SK-N-MC (cell line): Measurements from ENCODE around the gene ZBTB46.

Experiments
- DNase-seq: peaks from one replicate; pipeline ENCODE4 v3.0.0-alpha.2; 2011; ENCODE audit warnings: low read depth, low spot score
- H3K27ac ChIP-seq: fragments of 200-600 bp; sonication (generic); 2 replicates; pipeline ENCODE4 v1.5.1; 2016; ENCODE audit warnings: mixed run types
- H3K36me3 ChIP-seq: fragments of 200-600 bp; sonication (generic); 2 replicates; pipeline ENCODE4 v1.6.1; 2017; ENCODE audit warnings: antibody characterized with exemption, low read length, mixed read lengths; ENCODE audit not compliant: insufficient read depth
- H3K4me3 ChIP-seq: fragments of 200-600 bp; sonication (generic); 2 replicates; pipeline ENCODE4 v1.5.1; 2016
- H3K9ac ChIP-seq: fragments of 200-600 bp; sonication (generic); 2 replicates; pipeline ENCODE4 v1.8.0; 2017; ENCODE audit warnings: mixed run types, mixed read lengths; ENCODE audit not compliant: insufficient read length
- H3K9me3 ChIP-seq: fragments of 200-600 bp; sonication (generic); 2 replicates; pipeline ENCODE4 v1.6.1; 2017; ENCODE audit warnings: low read depth, mild to moderate bottlenecking, antibody characterized with exemption, low read length, moderate library complexity, mixed read lengths
- EZH2 ChIP-seq: fragments of 200-600 bp; sonication (generic); IDR thresholded peaks from one replicate; pipeline ENCODE4 v1.6.1; 2017; ENCODE audit warnings: antibody characterized with exemption
- FOXP2 ChIP-seq: optimal IDR thresholded peaks from 2 replicates; pipeline ENCODE3; 2011; ENCODE audit warnings: mild to moderate bottlenecking, moderate library complexity; ENCODE audit not compliant: insufficient read depth; ENCODE audit errors: extremely low read length, control extremely low read depth
- POLR2AphosphoS5 ChIP-seq: IDR thresholded peaks from 2 replicates; pipeline ENCODE4 v1.6.1; 2012; ENCODE audit warnings: mild to moderate bottlenecking, low read depth, low read length, borderline replicate concordance

Gene ZBTB46

GRCh38 chr20:63864978-63865640, 34.0 kb upstream of the ZBTB46 start, which contains the start of gene TPD52L2:
Gene TPD52L2 (plus strand): TSS chr20:63865270. CDS start chr20:63865366, 96 bp downstream.
- Histone ChIP-seq H3K36me3 (peaks cover 15% of the 10 kb centered on the region), H3K9ac (peak within 1 kb of the TSS; percentile 95), H3K9me3 (no peaks in the 10 kb centered on the region), H3K4me3 (peak within 1 kb of the TSS; percentile 98), H3K27ac (peak within 1 kb of the TSS; percentile 31; the same call in 1 of the 2 replicates)
- TF ChIP-seq FOXP2 (peak; percentile 79), EZH2 (no peak), POLR2AphosphoS5 (peak; percentile 86)
- DNase-seq: peak; percentile 75

GRCh38 chr20:63864545-63864977, 33.5 kb upstream of the ZBTB46 start:
- no peak overlapping the region for H3K27ac ChIP-seq
- no peaks in the 10 kb centered on the region for H3K9me3 ChIP-seq
- peak overlapping the region; percentile 52 for H3K9ac ChIP-seq
- TF ChIP-seq EZH2 (no peak), FOXP2 (no peak), POLR2AphosphoS5 (no peak)
- no peak for DNase-seq
- peaks cover 9% of the 10 kb centered on the region; the same call in 1 of the 2 replicates for H3K36me3 ChIP-seq
- H3K4me3 ChIP-seq: peak overlapping the region; percentile 98

- no peak for DNase-seq
- H3K9ac ChIP-seq: peak overlapping the region; percentile 52
- TF ChIP-seq EZH2: no peak
- no peak overlapping the region for H3K27ac ChIP-seq
- H3K9me3 ChIP-seq: no peaks in the 10 kb centered on the region
- peak overlapping the region; percentile 98 for H3K4me3 ChIP-seq
- peaks cover 3% of the 10 kb centered on the region; the same call in 1 of the 2 replicates for H3K36me3 ChIP-seq
Observed at GRCh38 chr20:63863798-63864544, 32.9 kb upstream of the ZBTB46 start.

- Histone ChIP-seq H3K9ac (no peak overlapping the region), H3K36me3 (no peaks in the 10 kb centered on the region; the same call in 1 of the 2 replicates), H3K27ac (no peak overlapping the region), H3K9me3 (no peaks in the 10 kb centered on the region), H3K4me3 (no peak overlapping the region)
- DNase-seq: no peak
- no peak for TF ChIP-seq FOXP2
- no peak for TF ChIP-seq EZH2
- TF ChIP-seq POLR2AphosphoS5: no peak
Observed at GRCh38 chr20:63863021-63863797, 32.1 kb upstream of the ZBTB46 start.

- Histone ChIP-seq H3K36me3 (no peaks in the 10 kb centered on the region), H3K4me3 (no peak overlapping the region), H3K9ac (no peak overlapping the region), H3K9me3 (no peaks in the 10 kb centered on the region), H3K27ac (no peak overlapping the region)
- no peak for DNase-seq
- TF ChIP-seq POLR2AphosphoS5: no peak
- TF ChIP-seq FOXP2: no peak
- no peak for TF ChIP-seq EZH2
Observed at GRCh38 chr20:63861981-63862901, 31.2 kb upstream of the ZBTB46 start.

- no peaks in the 10 kb centered on the region for H3K36me3 ChIP-seq
- no peak within 1 kb of the TSS for H3K27ac ChIP-seq
- DNase-seq: no peak
- TF ChIP-seq POLR2AphosphoS5 (no peak), FOXP2 (no peak), EZH2 (no peak)
- no peaks in the 10 kb centered on the region for H3K9me3 ChIP-seq
- H3K9ac ChIP-seq: no peak within 1 kb of the TSS
- H3K4me3 ChIP-seq: no peak within 1 kb of the TSS
Observed at GRCh38 chr20:63861365-63861934, 30.4 kb upstream of the ZBTB46 start, which contains the start of gene ABHD16B. Gene ABHD16B (plus strand): TSS chr20:63861498. CDS start chr20:63861541, 43 bp downstream.

- TF ChIP-seq FOXP2: no peak
- no peak for TF ChIP-seq EZH2
- TF ChIP-seq POLR2AphosphoS5: no peak
- Histone ChIP-seq H3K9me3 (no peaks in the 10 kb centered on the region), H3K9ac (no peak overlapping the region), H3K4me3 (no peak overlapping the region), H3K27ac (no peak overlapping the region), H3K36me3 (no peaks in the 10 kb centered on the region)
- no peak for DNase-seq
Observed at GRCh38 chr20:63860325-63861051, 29.4 kb upstream of the ZBTB46 start.
